K562 (cell line): ENCODE results near the gene SRRT. TPM values are rescaled to one million over a fixed set of nuclear protein-coding genes. Genes with fewer than 3 reads are reported as not detected.

Source experiments
- CHD2 ChIP-seq: IDR thresholded peaks from 2 replicates; pipeline ENCODE4 v1.6.1; 2011; ENCODE audit warnings: low read depth, low read length
- CREB3 ChIP-seq: fragments of 450-650 bp; conservative IDR thresholded peaks from 2 replicates; pipeline ENCODE4 v1.6.1; 2016; ENCODE audit warnings: missing genetic modification characterization, low read depth, mild to moderate bottlenecking, missing compliant biosample characterization, moderate library complexity
- FOXA1 ChIP-seq: fragments of 450-650 bp; IDR thresholded peaks from 2 replicates; pipeline ENCODE4 v1.6.1; 2016; ENCODE audit warnings: mild to moderate bottlenecking, borderline replicate concordance
- HIVEP1 ChIP-seq: fragments of 250-450 bp; sonication (Bioruptor Pico); IDR thresholded peaks from 2 replicates; pipeline ENCODE4 v1.4.0; 2020; ENCODE audit warnings: mild to moderate bottlenecking
- KLF16 ChIP-seq: IDR thresholded peaks from 2 replicates; pipeline ENCODE4 v1.6.1; 2016; ENCODE audit warnings: antibody characterized with exemption
- MAX ChIP-seq: sonication (generic); formaldehyde crosslinking; IDR thresholded peaks from 2 replicates; pipeline ENCODE4 v1.9.0; 2022; ENCODE audit warnings: mild to moderate bottlenecking, missing genetic modification reagents
- MCM7 ChIP-seq, 2 experiments: fragments of 450-650 bp; IDR thresholded peaks; 2 replicates each; pipeline ENCODE4 v1.6.1; 2016 to 2018
- MEIS2 ChIP-seq: fragments of 450-650 bp; IDR thresholded peaks from 2 replicates; pipeline ENCODE4 v1.6.1; 2014; ENCODE audit warnings: mild to moderate bottlenecking; ENCODE audit not compliant: partially characterized antibody
- MLX ChIP-seq, 2 experiments: fragments of 450-650 bp in 1 of 2; sonication (generic) in 1 of 2; formaldehyde crosslinking; conservative IDR thresholded peaks; 2 replicates each; pipeline versions ENCODE4 v1.4.0 to v1.8.1; 2020 to 2022; ENCODE audit warnings: mild to moderate bottlenecking in 1 of 2, missing genetic modification reagents in 1 of 2
- NFIC ChIP-seq: fragments of 450-650 bp; IDR thresholded peaks from 2 replicates; pipeline ENCODE4 v1.6.1; 2017; ENCODE audit warnings: mild to moderate bottlenecking, inconsistent platforms
- NFXL1 ChIP-seq: fragments of 450-650 bp; formaldehyde crosslinking; IDR thresholded peaks from 2 replicates; pipeline ENCODE4 v1.4.0; 2021; ENCODE audit warnings: mild to moderate bottlenecking
- NRF1 ChIP-seq, 2 experiments: fragments of 450-650 bp; IDR thresholded peaks in 1 of 2; conservative IDR thresholded peaks in 1 of 2; 2 replicates each; pipeline ENCODE4 v1.6.1; 2014; ENCODE audit warnings: mild to moderate bottlenecking in 2 of 2
- PHF8 ChIP-seq: fragments of 200-600 bp; sonication (generic); IDR thresholded peaks from 2 replicates; pipeline ENCODE4 v1.6.1; 2012; ENCODE audit warnings: mixed run types, mild to moderate bottlenecking, inconsistent platforms, low read length, moderate library complexity, borderline replicate concordance
- PRDM10 ChIP-seq: fragments of 450-650 bp; IDR thresholded peaks from 2 replicates; pipeline ENCODE4 v1.6.1; 2018; ENCODE audit not compliant: partially characterized antibody
- RBM25 ChIP-seq: fragments of 200-400 bp; formaldehyde crosslinking; IDR thresholded peaks from 2 replicates; pipeline ENCODE4 v1.6.1; 2018; ENCODE audit warnings: low read length, low read depth, moderate library complexity; ENCODE audit not compliant: severe bottlenecking
- RHOXF2B ChIP-seq: fragments of 250-450 bp; sonication (Bioruptor Pico); conservative IDR thresholded peaks from 2 replicates; pipeline ENCODE4 v1.5.1; 2021
- SIX5 ChIP-seq, 2 experiments: IDR thresholded peaks; 2 replicates each; pipeline ENCODE4 v1.6.1; 2011; ENCODE audit warnings: low read length in 2 of 2, borderline replicate concordance in 1 of 2, low read depth in 1 of 2, mild to moderate bottlenecking in 1 of 2, moderate library complexity in 1 of 2; ENCODE audit not compliant: insufficient read depth in 1 of 2
- TAL1 ChIP-seq: fragments of 450-650 bp; IDR thresholded peaks from 2 replicates; pipeline ENCODE4 v1.6.1; 2016; ENCODE audit warnings: mild to moderate bottlenecking
- ZBTB49 ChIP-seq: sonication (generic); formaldehyde crosslinking; IDR thresholded peaks from 2 replicates; pipeline ENCODE4 v1.8.0; 2022; ENCODE audit warnings: missing genetic modification reagents, mild to moderate bottlenecking, borderline replicate concordance
- ZNF354B ChIP-seq: fragments of 250-450 bp; sonication (Bioruptor Pico); IDR thresholded peaks from 2 replicates; pipeline ENCODE4 v1.4.0; 2020
- polyA plus RNA-seq, 8 experiments: library from polyadenylated mRNA; depleted of rRNA in 4 of 8; stranded (reverse) in 5 of 8; unstranded in 3 of 8; fragments of >200 nt; fragmentation: Nextera tagmentation in 2 of 8; fragmentation: Illumina TruSeq in 1 of 8; extraction: Ambion mirVana in 2 of 8; extraction: Trizol in 1 of 8; gene quantifications; 2 replicates each; pipeline versions ENCODE4 v1.2.1 to v1.2.3, GENCODE V29; 2011 to 2014; ENCODE audit warnings: inconsistent platforms in 1 of 8, missing spikeins in 1 of 8
- total RNA-seq, 7 experiments: library from RNA; depleted of rRNA in 6 of 7; stranded (reverse); fragments of >200 nt in 6 of 7; fragmentation: Illumina TruSeq in 2 of 7; extraction: Trizol in 2 of 7; gene quantifications; 2 replicates each; pipeline versions ENCODE4 v1.2.1 to v1.2.3, GENCODE V29; 2011 to 2021; ENCODE audit warnings: low replicate concordance in 1 of 7

SRRT gene
- total and polyA plus RNA-seq, 9 of the 15 experiments (the other 6 are each of a cell fraction or from before 2014, with no cell fraction given) = 10.3 to 263 (median 84.4) TPM

GRCh38 chr7:100888988-100889750 is 14.3 kb downstream of the SRRT start, which contains the start of gene UFSP1 (continued):
- peak; percentile 90 for TF ChIP-seq PHF8
- TF ChIP-seq MAX (CRISPR knock-in tag) = peak; percentile 96
- TF ChIP-seq CREB3 (tag) = no peak
- TF ChIP-seq SIX5 (IDR thresholded peaks at IDR 0.05; ENCODE audit: borderline replicate concordance in 1 of 2, insufficient read depth in 1 of 2, low read depth in 1 of 2, low read length in 2 of 2) = no peak
- TF ChIP-seq PRDM10 = no peak
- no peak for TF ChIP-seq KLF16
- TF ChIP-seq ZNF354B (CRISPR knock-in tag) = no peak
- TF ChIP-seq MEIS2 = no peak
- TF ChIP-seq NFXL1 (CRISPR knock-in tag) = no peak
- no peak for TF ChIP-seq RHOXF2B (CRISPR knock-in tag)
- 0 out of 2 replicates have a peak, but pooled peaks have one; percentile 20 for TF ChIP-seq HIVEP1 (CRISPR knock-in tag)
- TF ChIP-seq NFIC = no peak; the same call in 1 of the 2 replicates
- TF ChIP-seq TAL1 = no peak
- peak in 1 of 2 experiments; percentile 82; a peak in 1 of 4 replicates for TF ChIP-seq MLX (CRISPR knock-in tag; conservative IDR thresholded peaks at IDR 0.05)
- TF ChIP-seq RBM25 = no peak
- TF ChIP-seq FOXA1 = no peak
- no peak; the same call in 1 of the 2 replicates for TF ChIP-seq CHD2
- peak; percentile 30; the same call in 1 of the 2 replicates for TF ChIP-seq ZBTB49
- no peak for TF ChIP-seq NRF1 (conservative IDR thresholded peaks at IDR 0.05 in 1 of 2, IDR thresholded peaks at IDR 0.05 in 1 of 2)
- TF ChIP-seq MCM7 (IDR thresholded peaks at IDR 0.05) = no peak
